Naive thymus-derived CD8-positive, alpha-beta T cell (primary cell): Measurements from ENCODE around the gene CDC42EP5. TPM values are rescaled to one million over a fixed set of nuclear protein-coding genes. Genes with fewer than 3 reads are reported as not detected.
A peak's percentile ranks its signal among the peaks of the same experiment; 100 is the strongest.
"Not testable (repeated sequence)": the region's sequence is repeated elsewhere in the genome, so short reads cannot be mapped to it uniquely, and the experiment has no call there.

Experiments
- ATAC-seq, 2 donors: fragments of 150-1000 bp; cut with Tn5 transposase in 1 of 2; sonication (Bioruptor Pico), chemical (Tn5 transposase) in 1 of 2; 1 replicate in 1 of 2; 2 replicates in 1 of 2; pipeline ENCODE4 v1.10.0; 2021; ENCODE audit warnings: mild to moderate bottlenecking in 2 of 2, moderate library complexity in 2 of 2
- POLR2A ChIA-PET: fragments of 350-600 bp; sonication (Branson Sonifier 250); formaldehyde crosslinking; loops from one replicate; lab custom pipeline; 2021; ENCODE audit warnings: antibody characterized with exemption; lab: Charles Lee
- DNase-seq, 10 donors: peaks; one replicate each; pipeline versions ENCODE4 v3.0.0 to v3.0.0-alpha.2; 2020 to 2022
- H3K27ac Mint-ChIP-seq, 10 donors: one replicate each; pipeline ENCODE4 v1.8.0; 2020 to 2022; ENCODE audit warnings: mild to moderate bottlenecking in 10 of 10, mixed read lengths in 10 of 10, moderate library complexity in 4 of 10, inconsistent platforms in 1 of 10
- H3K27me3 Mint-ChIP-seq, 5 donors: one replicate each; pipeline ENCODE4 v1.8.0; 2021 to 2022; ENCODE audit warnings: mixed read lengths in 5 of 5
- H3K36me3 Mint-ChIP-seq, 3 donors: one replicate each; pipeline ENCODE4 v1.8.0; 2020 to 2022; ENCODE audit warnings: mixed read lengths in 3 of 3, mild to moderate bottlenecking in 2 of 3, inconsistent platforms in 1 of 3
- H3K4me1 Mint-ChIP-seq, 4 donors: one replicate each; pipeline ENCODE4 v1.8.0; 2021 to 2022; ENCODE audit warnings: mixed read lengths in 4 of 4
- H3K4me3 Mint-ChIP-seq, 10 donors: one replicate each; pipeline ENCODE4 v1.8.0; 2020 to 2022; ENCODE audit warnings: mild to moderate bottlenecking in 10 of 10, mixed read lengths in 10 of 10, moderate library complexity in 6 of 10, inconsistent platforms in 1 of 10
- H3K9me3 Mint-ChIP-seq, 9 donors: one replicate each; pipeline ENCODE4 v1.8.0; 2020 to 2022; ENCODE audit warnings: mixed read lengths in 9 of 9, mild to moderate bottlenecking in 3 of 9, inconsistent platforms in 1 of 9, moderate library complexity in 1 of 9
- polyA plus RNA-seq, 3 donors: library from polyadenylated mRNA; unstranded; fragments of 300-500 nt; fragmentation: Illumina TruSeq; gene quantifications; one replicate each; pipeline ENCODE4 v1.2.3, GENCODE V29; 2021
- total RNA-seq, 8 experiments: library from RNA in 2 of 8; stranded (reverse) in 2 of 8; gene quantifications; one replicate each; pipeline ENCODE4 v1.2.3 and lab custom pipeline; 2021 to 2026

The CDC42EP5 gene
- total and polyA plus RNA-seq, 5 experiments from 2014 or later: not detected

GRCh38 chr19:54451997-54452396, 21.1 kb downstream of the CDC42EP5 start:
- Mint-ChIP-seq H3K4me1 (peaks cover 30 to 64% (median 53%) of the 10 kb centered on the region in 4 donors), H3K27ac (peak overlapping the region in 7 of 10 donors; percentile 15 to 99 (median 33)), H3K27me3 (peaks cover 0 to 3% (median 0%) of the 10 kb centered on the region in 5 donors), H3K36me3 (peaks cover 0 to 64% (median 7%) of the 10 kb centered on the region in 3 donors), H3K4me3 (peak overlapping the region in 3 of 10 donors; percentile 20 to 36 (median 36)), H3K9me3 (no peaks in the 10 kb centered on the region)
- POLR2A ChIA-PET: no interaction called here
- DNase-seq (no peak), ATAC-seq (no peak)

- H3K4me3 Mint-ChIP-seq: peak overlapping the region; percentile 92 to 100 (median 98)
- H3K9me3 Mint-ChIP-seq: no peaks in the 10 kb centered on the region
- POLR2A ChIA-PET: interaction anchor here (4.2 kb wide), 1 partner anchor 11 kb away, joined by 72 read pairs; the partner anchor contains the start of gene LENG9
- ATAC-seq (no peak), DNase-seq (no peak)
- H3K36me3 Mint-ChIP-seq: peaks cover 0 to 61% (median 7%) of the 10 kb centered on the region in 3 donors
- peaks cover 30 to 67% (median 56%) of the 10 kb centered on the region in 4 donors for H3K4me1 Mint-ChIP-seq
- peaks cover 0 to 3% (median 0%) of the 10 kb centered on the region in 5 donors for H3K27me3 Mint-ChIP-seq
- peak overlapping the region in 8 of 10 donors; percentile 12 to 100 (median 88) for H3K27ac Mint-ChIP-seq
Measured at GRCh38 chr19:54451331-54451871, 21.7 kb downstream of the CDC42EP5 start.

GRCh38 chr19:54449701-54450069, 23.4 kb downstream of the CDC42EP5 start:
- peaks cover 28 to 70% (median 57%) of the 10 kb centered on the region in 4 donors for H3K4me1 Mint-ChIP-seq
- ATAC-seq (no peak), DNase-seq (no peak)
- no peaks in the 10 kb centered on the region for H3K9me3 Mint-ChIP-seq
- H3K27ac Mint-ChIP-seq: peak overlapping the region; percentile 85 to 100 (median 100)
- peak overlapping the region; percentile 92 to 100 (median 98) for H3K4me3 Mint-ChIP-seq
- peaks cover 0 to 3% (median 0%) of the 10 kb centered on the region in 5 donors for H3K27me3 Mint-ChIP-seq
- POLR2A ChIA-PET: interaction anchor here (1.5 to 4.2 kb wide), 3 partner anchors 13 to 334 kb away, joined by 4 to 72 read pairs (median 10); partner anchors contain the start of genes LENG9, PRPF31 and TFPT
- H3K36me3 Mint-ChIP-seq: peaks cover 0 to 54% (median 7%) of the 10 kb centered on the region in 3 donors

GRCh38 chr19:54448774-54449700, 24.1 kb downstream of the CDC42EP5 start, which contains the start of gene LENG8:
TSS of gene LENG8 (plus strand) at chr19:54449199. CDS start at chr19:54451345, 2,146 bp downstream.
- Mint-ChIP-seq H3K4me1 (peaks cover 28 to 68% (median 57%) of the 10 kb centered on the region in 4 donors), H3K36me3 (peaks cover 0 to 52% (median 7%) of the 10 kb centered on the region in 3 donors), H3K27ac (peak within 1 kb of the TSS; percentile 99 to 100 (median 100)), H3K4me3 (peak within 1 kb of the TSS; percentile 92 to 100 (median 98)), H3K27me3 (peaks cover 0 to 3% (median 0%) of the 10 kb centered on the region in 5 donors), H3K9me3 (no peaks in the 10 kb centered on the region)
- POLR2A ChIA-PET: interaction anchor here (0.6 to 4.2 kb wide), 25 partner anchors 10 to 1205 kb away, joined by 3 to 72 read pairs (median 4); partner anchors contain the start of genes FIZ1, LENG1, LENG9 and MBOAT7
- ATAC-seq (peak; percentile 88 to 92), DNase-seq (peak; percentile 95 to 99 (median 98))

- peaks cover 0 to 3% (median 0%) of the 10 kb centered on the region in 5 donors for H3K27me3 Mint-ChIP-seq
- H3K4me3 Mint-ChIP-seq: peak overlapping the region; percentile 92 to 100 (median 98)
- H3K4me1 Mint-ChIP-seq: peaks cover 28 to 63% (median 53%) of the 10 kb centered on the region in 4 donors
- peaks cover 2 to 48% (median 7%) of the 10 kb centered on the region in 3 donors for H3K36me3 Mint-ChIP-seq
- H3K9me3 Mint-ChIP-seq: no peaks in the 10 kb centered on the region
- POLR2A ChIA-PET: interaction anchor here (0.6 to 4.2 kb wide), 29 partner anchors 8 to 1206 kb away, joined by 3 to 72 read pairs (median 4); partner anchors contain the start of genes FIZ1, LENG1, LENG9 and MBOAT7
- peak in 1 of 10 donors; percentile 29 for DNase-seq
- H3K27ac Mint-ChIP-seq: peak overlapping the region; percentile 99 to 100 (median 100)
- ATAC-seq: peak; percentile 30 to 32
Measured at GRCh38 chr19:54448040-54448773, 24.9 kb downstream of the CDC42EP5 start.

GRCh38 chr19:54446349-54446748, 26.7 kb downstream of the CDC42EP5 start:
- peak overlapping the region in 1 of 10 donors; percentile 40 for H3K4me3 Mint-ChIP-seq
- H3K9me3 Mint-ChIP-seq, ATAC-seq, H3K27me3 Mint-ChIP-seq, DNase-seq: not testable (repeated sequence)
- peak overlapping the region in 1 of 10 donors; percentile 28 for H3K27ac Mint-ChIP-seq
- H3K36me3 Mint-ChIP-seq: peaks cover 4 to 42% (median 6%) of the 10 kb centered on the region in 3 donors
- POLR2A ChIA-PET: interaction anchor here (1.0 kb wide), 1 partner anchor 14 kb away, joined by 3 read pairs; no protein-coding TSS in a partner anchor
- peaks cover 28 to 46% (median 38%) of the 10 kb centered on the region in 4 donors for H3K4me1 Mint-ChIP-seq

- Mint-ChIP-seq H3K9me3 (no peaks in the 10 kb centered on the region), H3K4me3 (peak overlapping the region in 1 of 10 donors; percentile 34), H3K4me1 (peaks cover 16 to 32% (median 22%) of the 10 kb centered on the region in 4 donors), H3K36me3 (peaks cover 4 to 32% (median 4%) of the 10 kb centered on the region in 3 donors), H3K27ac (peak overlapping the region in 1 of 10 donors; percentile 57), H3K27me3 (peaks cover 0 to 3% (median 0%) of the 10 kb centered on the region in 5 donors)
- ATAC-seq (no peak), DNase-seq (no peak)
- POLR2A ChIA-PET: interaction anchor here (0.6 kb wide), 2 partner anchors 37 to 253 kb away, joined by 3 to 4 read pairs; no protein-coding TSS in a partner anchor
Measured at GRCh38 chr19:54444737-54445136, 28.4 kb downstream of the CDC42EP5 start.

GRCh38 chr19:54440641-54441040, 32.5 kb downstream of the CDC42EP5 start:
- Mint-ChIP-seq H3K36me3 (peaks cover 2 to 35% (median 4%) of the 10 kb centered on the region in 3 donors), H3K9me3 (no peaks in the 10 kb centered on the region), H3K4me3 (no peak overlapping the region), H3K27ac (peak overlapping the region in 2 of 10 donors; percentile 14 to 82), H3K4me1 (peaks cover 4 to 15% (median 10%) of the 10 kb centered on the region in 4 donors), H3K27me3 (no peaks in the 10 kb centered on the region)
- DNase-seq (no peak), ATAC-seq (no peak)
- POLR2A ChIA-PET: no interaction called here

GRCh38 chr19:54439174-54439851, 33.8 kb downstream of the CDC42EP5 start:
- POLR2A ChIA-PET: interaction anchor here (0.6 to 1.2 kb wide), 3 partner anchors 8 to 10 kb away, joined by 3 to 5 read pairs (median 4); partner anchors contain the start of gene LENG8
- peak; percentile 57 to 63 for ATAC-seq
- Mint-ChIP-seq H3K4me3 (no peak overlapping the region), H3K9me3 (no peaks in the 10 kb centered on the region), H3K36me3 (peaks cover 2 to 25% (median 4%) of the 10 kb centered on the region in 3 donors), H3K27me3 (no peaks in the 10 kb centered on the region), H3K27ac (peak overlapping the region in 4 of 10 donors; percentile 14 to 81 (median 20)), H3K4me1 (peaks cover 12 to 24% (median 19%) of the 10 kb centered on the region in 4 donors)
- peak in 1 of 10 donors; percentile 65 for DNase-seq

- Mint-ChIP-seq H3K36me3 (peaks cover 0 to 6% (median 0%) of the 10 kb centered on the region in 3 donors), H3K4me3 (no peak overlapping the region), H3K4me1 (peaks cover 8 to 31% (median 25%) of the 10 kb centered on the region in 4 donors), H3K9me3 (no peaks in the 10 kb centered on the region), H3K27me3 (no peaks in the 10 kb centered on the region), H3K27ac (peak overlapping the region in 3 of 10 donors; percentile 60 to 75 (median 65))
- POLR2A ChIA-PET: interaction anchor here (1.2 kb wide), 1 partner anchor 12 kb away, joined by 4 read pairs; the partner anchor contains the start of gene LENG8
- DNase-seq: no peak
- no peak for ATAC-seq
Measured at GRCh38 chr19:54436628-54437252, 36.4 kb downstream of the CDC42EP5 start.
